Activated CD4-positive, alpha-beta T cell treated with anti-CD3 and anti-CD28 coated beads, Interleukin-2, amount 50 U/mL, for 4 hours (primary cell): ENCODE measurements around the gene N4BP3.

ENCODE experiments used
- DNase-seq, 2 experiments: peaks; one replicate each; pipeline ENCODE4 v3.0.0-alpha.2; 2020

Gene N4BP3

DNA sequence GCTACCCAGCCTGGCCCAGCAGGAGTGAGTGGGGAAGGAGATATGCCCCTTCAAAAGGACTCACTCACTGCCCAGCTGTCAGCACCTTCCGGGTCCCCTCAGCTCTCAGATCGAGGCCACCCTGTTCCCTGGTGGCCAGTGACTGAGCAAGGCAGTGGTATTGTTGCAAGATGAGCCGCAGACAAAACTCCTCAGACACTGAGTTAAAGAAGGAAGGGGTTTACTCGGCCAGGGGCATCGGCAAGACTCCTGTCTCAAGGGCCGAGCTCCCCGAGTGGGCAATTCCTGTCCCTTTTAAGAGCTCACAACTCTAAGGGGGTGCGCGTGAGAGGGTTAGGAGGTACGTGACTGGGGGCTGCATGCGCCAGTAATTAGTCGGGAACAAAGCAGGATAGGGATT is 9.7 kb upstream of the N4BP3 start:
- no peak for DNase-seq

DNA sequence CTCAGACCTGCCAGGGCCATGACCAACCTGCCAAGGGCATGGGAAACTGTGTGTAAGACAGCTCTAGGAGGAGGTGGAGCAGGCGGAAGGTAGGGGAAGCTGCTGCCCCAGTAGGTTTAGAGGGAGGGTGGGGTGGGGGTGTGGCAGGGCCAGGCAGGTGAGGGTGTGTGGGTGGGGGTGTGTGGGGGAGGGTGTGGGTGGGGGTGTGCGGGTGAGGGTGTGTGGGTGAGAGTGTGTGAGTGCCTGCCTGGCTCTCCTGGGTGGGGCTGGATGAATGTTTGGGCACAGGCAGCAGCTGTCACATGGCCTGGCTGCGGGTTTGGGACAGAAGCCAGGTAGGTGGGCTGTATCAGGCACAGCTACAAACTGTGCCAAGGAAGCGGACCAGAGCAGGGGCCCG is 8.8 kb upstream of the N4BP3 start:
- no peak for DNase-seq

DNA sequence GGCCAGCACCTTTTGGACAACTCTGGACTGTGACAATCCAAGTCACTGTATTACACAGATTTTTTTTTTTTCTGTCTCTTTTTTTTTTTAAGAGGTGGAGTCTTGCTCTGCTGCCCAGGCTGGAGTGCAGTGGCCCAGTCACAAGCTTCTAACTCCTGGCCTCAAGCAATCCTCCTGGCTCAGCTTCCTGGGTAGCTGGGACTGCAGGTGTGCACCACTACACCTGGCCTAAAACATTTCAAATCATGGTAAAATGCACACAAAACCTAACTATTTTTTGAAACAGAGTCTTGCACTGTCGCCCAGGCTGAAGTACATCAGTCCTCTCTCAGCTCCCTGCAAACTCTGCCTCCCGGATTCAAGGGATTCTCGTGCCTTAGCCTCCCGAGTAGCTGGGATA is 7.2 kb upstream of the N4BP3 start:
- DNase-seq = no peak

- no peak for DNase-seq
Measured at GRCh38 chr5:178106556-178107239, 6.6 kb upstream of the N4BP3 start.

DNA sequence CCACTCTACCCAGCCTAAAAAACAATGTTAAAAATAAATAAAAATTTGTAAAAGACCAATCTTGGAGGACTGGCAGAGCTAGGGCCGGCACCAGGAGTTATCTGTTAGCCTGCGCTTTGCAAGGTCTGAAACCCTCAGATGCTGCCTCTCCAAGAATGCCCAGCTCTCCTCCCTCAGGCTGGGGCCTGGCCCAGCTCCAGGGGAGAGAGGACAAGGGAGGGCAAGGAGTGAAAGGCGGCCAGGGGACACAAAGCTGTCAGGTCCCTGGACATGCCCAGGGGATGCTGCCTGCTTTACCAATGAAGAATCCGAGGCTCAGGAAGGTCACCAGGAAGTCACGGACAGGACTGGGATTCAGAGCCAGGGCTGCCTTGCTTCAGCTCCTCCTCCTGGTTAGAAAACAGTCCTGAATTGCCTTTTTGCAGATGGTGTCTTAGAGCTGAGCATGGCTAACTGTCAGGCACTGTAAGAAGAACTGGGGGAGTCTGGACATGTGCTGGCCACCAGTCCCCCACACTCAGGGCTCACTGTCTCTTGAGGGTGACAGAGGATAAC is 5.5 kb upstream of the N4BP3 start:
- no peak for DNase-seq

DNA sequence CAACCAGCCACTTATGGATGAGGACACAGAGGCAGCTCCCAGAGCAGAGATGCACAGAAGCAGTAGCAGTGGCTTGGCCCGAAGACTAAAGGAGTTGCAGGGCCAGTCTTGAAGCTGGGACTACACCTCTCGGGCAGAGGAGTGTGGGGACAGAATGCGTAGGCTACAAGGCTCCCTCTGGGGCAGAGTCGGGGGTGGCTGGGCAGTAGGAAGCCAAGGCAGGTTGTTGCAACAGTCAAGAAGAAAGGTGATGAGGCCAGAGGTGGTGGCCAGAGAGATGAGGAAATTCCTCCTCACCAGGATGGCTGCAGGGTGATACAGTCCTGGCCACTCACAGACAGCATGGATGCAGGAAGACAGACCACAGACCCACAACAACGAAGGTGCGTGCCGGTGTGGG is 4.9 kb upstream of the N4BP3 start:
- no peak for DNase-seq

DNA sequence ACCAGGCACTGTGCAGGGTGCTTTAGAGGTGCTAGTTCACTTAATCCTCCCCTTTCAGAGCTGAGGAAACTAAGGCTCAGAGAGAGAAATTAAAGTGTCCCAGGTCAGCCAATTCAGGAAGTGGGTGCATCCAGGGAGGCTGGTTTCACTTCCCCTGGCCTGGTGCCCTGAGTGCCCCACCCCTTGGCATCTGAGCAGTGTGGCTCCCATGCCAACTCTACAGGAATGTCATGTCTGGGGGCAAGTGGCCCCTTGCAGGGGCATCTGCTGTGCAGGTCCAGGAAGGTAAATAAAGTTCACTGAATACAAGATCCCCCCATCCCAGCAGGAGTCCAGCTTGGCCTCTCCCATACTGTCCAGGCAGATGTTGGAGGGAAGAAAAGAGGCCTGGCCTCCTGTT is 4.4 kb upstream of the N4BP3 start:
- no peak for DNase-seq

- DNase-seq = no peak
Measured at GRCh38 chr5:178110511-178110910, 2.8 kb upstream of the N4BP3 start.

- no peak for DNase-seq
Measured at GRCh38 chr5:178111925-178112324, 1.4 kb upstream of the N4BP3 start.

DNA sequence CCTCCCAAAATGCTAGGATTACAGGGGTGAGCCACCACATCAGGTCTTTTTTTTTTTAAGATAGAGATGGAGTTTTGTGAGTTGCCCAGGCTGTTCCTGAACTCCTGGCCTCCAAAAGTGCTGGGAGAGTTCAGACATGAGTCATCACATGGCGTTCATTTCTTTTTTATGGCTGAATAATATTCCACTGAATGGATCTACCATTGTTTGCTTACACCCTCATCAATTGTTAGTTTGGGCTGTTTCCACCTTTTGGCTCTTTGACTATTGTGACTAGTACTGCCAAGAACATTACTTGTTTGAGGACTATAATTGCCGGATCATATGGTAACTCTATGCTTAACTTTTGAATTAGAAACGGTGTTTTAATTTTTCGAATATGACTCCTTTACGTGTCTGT is 787 bp upstream of the N4BP3 start:
- DNase-seq = no peak

- no peak for DNase-seq
Measured at GRCh38 chr5:178113841-178114324, 551 bp downstream of the N4BP3 start.

DNA sequence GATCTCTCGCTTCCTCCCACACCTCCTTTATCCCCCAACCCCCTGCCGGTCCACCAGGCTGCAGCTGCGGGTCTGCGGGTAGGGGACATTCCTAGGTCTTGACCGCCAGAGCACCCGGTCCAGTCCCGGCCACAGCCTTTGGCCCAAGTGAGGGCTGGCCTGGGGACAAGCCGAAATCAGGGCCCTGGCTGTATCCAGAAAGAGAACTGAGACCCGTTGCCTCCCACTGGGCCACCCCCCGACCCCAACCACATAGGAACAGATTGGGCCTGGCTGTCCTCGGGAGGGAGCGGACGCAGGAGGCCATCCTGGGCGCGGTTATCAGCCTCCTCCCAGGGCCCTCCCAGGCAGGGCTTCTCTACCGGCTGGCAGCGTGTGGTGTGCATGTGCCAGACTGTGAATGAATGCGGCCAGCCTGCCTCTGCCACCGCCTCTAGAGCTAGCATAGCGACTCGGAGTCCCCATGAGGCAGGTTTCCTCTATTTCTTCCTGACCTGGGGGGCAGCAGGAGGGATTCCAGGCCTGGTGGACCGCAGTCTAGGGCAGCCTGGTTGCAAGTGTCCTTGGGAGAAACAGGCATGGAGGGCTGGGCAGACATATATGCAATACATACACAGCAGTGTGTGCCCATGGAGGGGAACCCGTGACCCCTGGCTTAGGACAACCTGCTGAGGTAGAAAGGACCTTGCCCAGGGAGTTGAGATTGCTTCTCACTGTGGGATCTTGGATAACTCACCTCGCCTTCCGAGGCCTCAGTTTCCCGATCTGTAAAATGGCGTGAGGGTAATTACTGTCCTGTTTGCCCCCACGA is 1.2 kb downstream of the N4BP3 start:
- DNase-seq = peak; percentile 37 to 41

DNA sequence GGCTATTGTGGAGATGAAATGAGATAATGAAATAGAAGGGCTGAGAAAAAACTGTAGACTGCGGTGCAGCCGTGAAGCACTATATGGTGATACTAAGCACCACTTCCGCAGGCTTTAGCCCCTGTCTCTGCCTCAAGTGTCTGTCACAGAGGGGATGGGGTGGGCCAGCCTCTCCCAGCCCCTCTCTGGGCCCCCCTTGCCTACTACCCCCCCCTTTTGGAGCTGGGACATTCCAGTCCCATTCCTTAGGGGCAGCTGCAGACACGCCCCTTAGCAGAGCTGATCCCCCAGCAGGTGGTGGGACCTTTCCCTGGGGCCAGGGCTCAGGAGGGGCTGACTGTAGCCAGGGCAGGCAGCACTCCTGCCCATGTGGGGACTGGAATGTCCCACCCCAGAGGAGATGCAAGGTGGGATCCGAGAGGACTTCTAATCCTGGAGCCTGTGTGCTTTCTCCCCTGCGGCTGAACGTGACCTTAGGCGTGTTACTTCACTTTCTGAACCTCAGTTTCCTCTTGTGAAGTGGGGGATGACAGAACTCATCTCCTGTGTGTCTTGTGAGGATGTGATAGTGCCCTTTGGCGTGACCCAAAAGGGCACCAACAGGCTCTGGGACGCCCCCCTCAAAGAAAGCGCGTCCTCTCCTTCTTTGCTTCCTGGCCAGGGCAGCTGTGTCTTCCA is 1.9 kb downstream of the N4BP3 start:
- no peak for DNase-seq

GRCh38 chr5:178115814-178116142 is 2.4 kb downstream of the N4BP3 start:
- DNase-seq = no peak

- DNase-seq = peak; percentile 49 to 63
Measured at GRCh38 chr5:178116143-178116885, 3.0 kb downstream of the N4BP3 start.

DNA sequence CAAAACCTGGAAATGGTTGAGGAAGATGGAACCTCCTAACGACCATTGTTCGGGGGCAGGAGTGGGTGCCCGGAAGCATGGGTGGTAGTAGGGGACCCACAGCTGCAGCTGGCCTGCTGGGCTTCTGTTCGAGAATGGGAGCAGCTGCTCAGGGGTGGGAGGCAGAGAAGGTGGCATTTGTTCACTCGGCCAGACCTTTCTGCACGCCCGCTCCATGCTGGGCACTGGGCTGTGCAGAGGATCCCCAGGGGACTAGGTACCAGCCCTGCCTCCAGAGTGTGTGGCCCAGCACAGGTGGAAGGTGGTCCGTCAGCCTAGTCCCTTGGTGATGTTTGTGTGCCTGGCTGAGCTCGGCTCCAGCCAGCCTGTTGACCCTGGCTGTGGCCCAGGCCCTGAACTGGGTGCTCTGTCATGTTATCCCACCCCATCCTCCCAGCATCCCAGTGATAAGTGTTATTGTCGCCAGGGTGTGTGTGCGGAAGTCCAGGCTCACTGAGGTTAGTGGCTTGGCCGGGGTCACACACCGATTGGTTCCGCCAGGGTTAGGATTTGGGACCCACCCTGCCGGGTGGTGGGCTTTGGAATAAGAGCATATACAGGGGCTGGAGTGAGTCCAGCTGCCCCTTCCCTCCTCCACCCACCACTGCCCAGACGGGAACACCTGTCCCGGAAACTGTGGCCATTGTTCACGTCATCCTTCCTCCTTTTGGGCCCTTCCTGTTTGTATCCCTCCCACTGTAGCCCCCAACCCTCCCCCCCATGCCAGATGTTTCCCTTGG is 4.8 kb downstream of the N4BP3 start:
- DNase-seq = no peak

GRCh38 chr5:178119915-178120606 is 6.7 kb downstream of the N4BP3 start:
- no peak for DNase-seq

DNA sequence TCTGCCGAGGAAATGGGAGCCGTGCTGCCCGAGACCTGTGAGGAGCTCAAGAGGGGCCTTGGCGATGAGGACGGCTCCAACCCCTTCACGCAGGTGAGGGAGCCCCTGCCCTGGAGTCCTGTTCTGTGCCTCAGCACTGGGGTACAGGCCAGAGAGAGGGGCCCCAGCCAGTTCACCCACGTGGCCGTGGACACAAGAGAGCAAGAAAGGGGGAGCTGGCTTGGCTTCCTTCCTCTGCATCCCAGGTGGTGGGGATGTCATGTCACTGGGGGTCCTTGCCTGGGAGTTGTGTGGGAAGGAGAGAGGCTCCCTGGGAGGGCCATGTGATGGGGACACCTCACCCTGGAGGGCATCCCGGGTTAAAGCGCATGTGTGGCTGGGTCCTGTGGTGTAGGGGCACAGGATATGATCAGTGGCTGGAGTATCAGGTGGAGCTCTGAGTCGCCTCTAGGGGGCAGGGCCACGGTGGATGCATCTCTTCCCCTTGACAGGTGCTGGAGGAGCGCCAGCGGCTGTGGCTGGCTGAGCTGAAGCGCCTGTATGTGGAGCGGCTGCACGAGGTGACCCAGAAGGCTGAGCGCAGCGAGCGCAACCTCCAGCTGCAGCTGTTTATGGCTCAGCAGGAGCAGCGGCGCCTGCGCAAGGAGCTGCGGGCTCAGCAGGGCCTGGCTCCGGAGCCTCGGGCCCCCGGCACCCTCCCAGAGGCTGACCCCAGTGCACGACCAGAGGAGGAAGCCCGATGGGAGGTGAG is 7.5 kb downstream of the N4BP3 start:
- peak; percentile 77 to 81 for DNase-seq

DNA sequence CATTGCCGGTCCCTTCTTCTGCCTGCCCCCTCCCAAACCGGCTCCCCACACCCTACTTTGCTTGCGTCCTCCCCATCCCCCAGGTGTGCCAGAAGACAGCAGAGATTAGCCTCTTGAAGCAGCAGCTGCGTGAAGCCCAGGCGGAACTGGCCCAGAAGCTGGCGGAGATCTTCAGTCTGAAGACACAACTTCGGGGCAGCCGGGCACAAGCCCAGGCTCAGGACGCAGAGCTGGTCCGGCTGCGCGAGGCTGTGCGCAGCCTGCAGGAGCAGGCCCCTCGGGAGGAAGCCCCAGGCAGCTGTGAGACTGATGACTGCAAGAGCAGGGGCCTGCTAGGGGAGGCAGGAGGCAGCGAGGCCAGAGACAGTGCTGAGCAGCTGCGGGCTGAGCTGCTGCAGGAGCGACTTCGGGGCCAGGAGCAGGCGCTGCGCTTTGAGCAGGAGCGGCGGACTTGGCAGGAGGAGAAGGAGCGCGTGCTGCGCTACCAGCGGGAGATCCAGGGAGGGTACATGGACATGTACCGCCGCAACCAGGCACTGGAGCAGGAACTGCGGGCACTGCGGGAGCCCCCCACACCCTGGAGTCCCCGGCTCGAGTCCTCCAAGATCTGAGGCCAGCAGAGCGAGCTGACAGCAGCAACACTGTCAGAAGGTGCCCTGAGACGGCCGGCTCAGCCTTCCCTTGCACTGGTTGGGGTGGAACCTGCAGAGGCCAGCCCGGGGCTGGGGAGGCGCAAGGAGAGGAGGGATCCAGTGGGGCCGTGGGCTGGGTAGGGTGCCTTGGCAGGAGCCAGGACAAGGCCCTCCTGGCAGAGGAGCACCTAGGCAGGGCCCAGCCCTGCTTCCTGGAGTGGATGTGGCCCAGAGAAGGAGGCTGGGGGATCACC is 8.3 kb downstream of the N4BP3 start:
- no peak for DNase-seq

- no peak for DNase-seq
Measured at GRCh38 chr5:178122346-178122745, 9.0 kb downstream of the N4BP3 start.
